H1 (cell line): ENCODE data around the gene PTPN12. TPM values are rescaled to one million over a fixed set of nuclear protein-coding genes. Genes with fewer than 3 reads are reported as not detected.

ENCODE experiments used
- CHD7 ChIP-seq: fragments of 300-600 bp; sonication (generic); IDR thresholded peaks from 2 replicates; pipeline ENCODE4 v1.7.1; 2012; ENCODE audit warnings: low read length, moderate library complexity, mild to moderate bottlenecking, inconsistent platforms; ENCODE audit not compliant: insufficient replicate concordance
- polyA plus RNA-seq, 7 experiments: library from polyadenylated mRNA; depleted of rRNA in 3 of 7; stranded (reverse) in 5 of 7; unstranded in 2 of 7; fragments of >200 nt in 5 of 7; fragments of 200-250 nt in 2 of 7; gene quantifications; 1 replicate in 5 of 7; 2 replicates in 1 of 7; 4 replicates in 1 of 7; pipeline versions ENCODE4 v1.2.1 to v1.2.3, GENCODE V29; 2011 to 2013; ENCODE audit warnings: missing spikeins in 2 of 7, mixed read lengths in 2 of 7
- total RNA-seq: library from RNA; stranded (reverse); fragmentation: NEBNext Ultra II Directional; extraction: Animal tissue kit (Norgen Biotek cat#: 25700); gene quantifications from 2 replicates; pipeline ENCODE4 v1.2.1, GENCODE V29; 2021

PTPN12 gene
- total and polyA plus RNA-seq, 2 of the 8 experiments (the other 6 are each of a cell fraction or from before 2014, with no cell fraction given): 39.7 to 132 TPM

DNA sequence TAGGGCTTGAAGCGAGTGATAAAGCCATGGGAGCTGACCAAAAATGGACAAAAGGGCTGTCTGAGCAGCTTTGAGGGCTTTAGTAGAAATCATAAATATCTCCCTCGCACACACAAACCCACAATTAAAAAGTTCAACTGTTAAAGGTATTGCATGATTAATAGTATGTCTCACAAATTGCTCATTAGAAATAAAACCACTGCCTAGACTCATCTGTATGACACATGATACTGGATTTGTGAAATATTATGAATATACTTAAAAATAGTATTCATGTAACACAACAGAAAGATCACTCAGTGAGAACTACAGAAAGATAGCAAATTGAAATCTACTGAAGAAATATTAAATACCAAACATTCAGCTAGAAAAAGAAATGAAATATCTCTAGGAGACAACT, 11.9 kb upstream of the PTPN12 start (continued):
- no peak for TF ChIP-seq CHD7
